GM12864 (cell line): Measurements from ENCODE around the gene KLHL8.

Experiments used
- DNase-seq: peaks from one replicate; pipeline ENCODE4 v3.0.0-alpha.2; 2011; ENCODE audit warnings: low read depth
- H3K4me3 ChIP-seq: 2 replicates; pipeline ENCODE4 v1.5.1; 2011; ENCODE audit warnings: mild to moderate bottlenecking, low read depth, low read length, control low read depth
- CTCF ChIP-seq: IDR thresholded peaks from 2 replicates; pipeline ENCODE4 v1.5.1; 2011; ENCODE audit warnings: low read depth, mild to moderate bottlenecking, moderate library complexity, low read length, control low read depth, inconsistent platforms; ENCODE audit errors: missing control alignments

KLHL8 gene

GRCh38 chr4:87257523-87257922 lies 37.1 kb upstream of the KLHL8 start:
- TF ChIP-seq CTCF = no peak
- H3K4me3 ChIP-seq = no peak overlapping the region
- DNase-seq = no peak

GRCh38 chr4:87255755-87256154 lies 35.3 kb upstream of the KLHL8 start:
- no peak overlapping the region for H3K4me3 ChIP-seq
- TF ChIP-seq CTCF = no peak
- no peak for DNase-seq

- no peak overlapping the region for H3K4me3 ChIP-seq
- no peak for TF ChIP-seq CTCF
- no peak for DNase-seq
These were observed 30.7 kb upstream of the KLHL8 start for GRCh38 chr4:87251106-87251505.

GRCh38 chr4:87250294-87250693 lies 29.9 kb upstream of the KLHL8 start:
- H3K4me3 ChIP-seq = no peak overlapping the region
- TF ChIP-seq CTCF = no peak
- DNase-seq = no peak

- no peak for DNase-seq
- TF ChIP-seq CTCF = no peak
- no peak overlapping the region for H3K4me3 ChIP-seq
These were observed 29.1 kb upstream of the KLHL8 start for GRCh38 chr4:87249332-87250019.

GRCh38 chr4:87243426-87244053 lies 23.1 kb upstream of the KLHL8 start:
- TF ChIP-seq CTCF = no peak
- DNase-seq = no peak
- no peak overlapping the region for H3K4me3 ChIP-seq

- no peak for TF ChIP-seq CTCF
- DNase-seq = no peak
- no peak overlapping the region for H3K4me3 ChIP-seq
These were observed 20.9 kb upstream of the KLHL8 start for GRCh38 chr4:87241336-87241735.
